HepG2 (cell line): Measurements from ENCODE around the gene CCL22. TPM values are rescaled to one million over a fixed set of nuclear protein-coding genes. Genes with fewer than 3 reads are reported as not detected.

Experiments
- BHLHE40 ChIP-seq: IDR thresholded peaks from 2 replicates; pipeline ENCODE4 v1.6.1; 2011; ENCODE audit warnings: low read length, improper control_type of control experiment
- BRCA1 ChIP-seq: sonication (generic); formaldehyde crosslinking; IDR thresholded peaks from 2 replicates; pipeline ENCODE4 v1.4.0; 2020; ENCODE audit warnings: missing genetic modification reagents
- CBX5 ChIP-seq: sonication (generic); formaldehyde crosslinking; IDR thresholded peaks from 2 replicates; pipeline ENCODE4 v1.4.0; 2020; ENCODE audit warnings: missing genetic modification reagents, borderline replicate concordance
- CCAR2 ChIP-seq: fragments of 200-400 bp; formaldehyde crosslinking; optimal IDR thresholded peaks from 2 replicates; pipeline ENCODE3; 2018; ENCODE audit warnings: low read depth, mild to moderate bottlenecking, low read length, moderate library complexity
- GMEB2 ChIP-seq: IDR thresholded peaks from 2 replicates; pipeline ENCODE4 v1.6.1; 2016; ENCODE audit warnings: missing biosample characterization, missing genetic modification reagents, low read depth
- GPN1 ChIP-seq: sonication (generic); formaldehyde crosslinking; IDR thresholded peaks from 2 replicates; pipeline ENCODE4 v1.5.1; 2020; ENCODE audit warnings: missing genetic modification reagents, borderline replicate concordance
- MTF2 ChIP-seq: sonication (generic); formaldehyde crosslinking; IDR thresholded peaks from 2 replicates; pipeline ENCODE4 v1.5.0; 2020; ENCODE audit warnings: missing genetic modification reagents, borderline replicate concordance
- PTBP1 ChIP-seq: fragments of 200-400 bp; formaldehyde crosslinking; IDR thresholded peaks from 2 replicates; pipeline ENCODE4 v1.6.1; 2018; ENCODE audit warnings: low read length, low read depth; ENCODE audit not compliant: poor library complexity, severe bottlenecking
- UBTF ChIP-seq: sonication (generic); formaldehyde crosslinking; IDR thresholded peaks from 2 replicates; pipeline ENCODE4 v1.4.0; 2020; ENCODE audit warnings: mild to moderate bottlenecking, missing genetic modification reagents
- ZBTB3 ChIP-seq: sonication (generic); formaldehyde crosslinking; IDR thresholded peaks from 2 replicates; pipeline ENCODE4 v1.4.0; 2020; ENCODE audit warnings: low read depth, mild to moderate bottlenecking, moderate library complexity, missing genetic modification reagents, borderline replicate concordance
- ZBTB4 ChIP-seq: sonication (generic); formaldehyde crosslinking; IDR thresholded peaks from 2 replicates; pipeline ENCODE4 v1.4.0; 2020; ENCODE audit warnings: missing genetic modification reagents, mild to moderate bottlenecking, borderline replicate concordance
- ZMAT3 ChIP-seq: sonication (generic); formaldehyde crosslinking; conservative IDR thresholded peaks from 2 replicates; pipeline ENCODE4 v1.7.0; 2021; ENCODE audit warnings: missing genetic modification reagents
- ZNF12 ChIP-seq: sonication (generic); formaldehyde crosslinking; IDR thresholded peaks from 2 replicates; pipeline ENCODE4 v1.5.0; 2020; ENCODE audit warnings: missing genetic modification reagents
- ZNF20 ChIP-seq: sonication (generic); formaldehyde crosslinking; IDR thresholded peaks from 2 replicates; pipeline ENCODE4 v1.4.0; 2020; ENCODE audit warnings: mild to moderate bottlenecking, moderate library complexity, missing genetic modification reagents
- ZNF512 ChIP-seq: sonication (generic); formaldehyde crosslinking; IDR thresholded peaks from 2 replicates; pipeline ENCODE4 v1.4.0; 2020; ENCODE audit warnings: mild to moderate bottlenecking, missing genetic modification reagents
- ZNF746 ChIP-seq: sonication (generic); formaldehyde crosslinking; IDR thresholded peaks from 2 replicates; pipeline ENCODE4 v1.8.0; 2022; ENCODE audit warnings: mild to moderate bottlenecking, missing genetic modification reagents
- polyA plus RNA-seq, 8 experiments: library from polyadenylated mRNA; depleted of rRNA in 3 of 8; stranded (reverse) in 7 of 8; unstranded in 1 of 8; fragments of >200 nt; fragmentation: Illumina TruSeq in 4 of 8; extraction: Trizol in 4 of 8; gene quantifications; 2 replicates each; pipeline versions ENCODE4 v1.2.1 to v1.2.3, GENCODE V29; 2011 to 2016; ENCODE audit warnings: low read depth in 4 of 8, missing spikeins in 1 of 8, mixed read lengths in 1 of 8; ENCODE audit not compliant: insufficient read depth in 1 of 8
- total RNA-seq, 5 experiments: library from RNA; depleted of rRNA; stranded (reverse); fragments of >200 nt; fragmentation: Illumina TruSeq; extraction: Trizol; gene quantifications; 2 replicates each; pipeline ENCODE4 v1.2.3, GENCODE V29; 2016; ENCODE audit warnings: low read depth in 1 of 5

The CCL22 gene
- total and polyA plus RNA-seq, 2 of the 13 experiments (the other 11 are each of a cell fraction or from before 2014, with no cell fraction given) = not detected

- TF ChIP-seq ZBTB4 (0 out of 2 replicates have a peak, but pooled peaks have one; percentile 21), ZNF746 (CRISPR knock-in tag) (no peak), ZNF512 (no peak), PTBP1 (no peak), CBX5 (CRISPR knock-in tag) (peak; percentile 28; the same call in 1 of the 2 replicates), ZNF12 (CRISPR knock-in tag) (no peak), GMEB2 (CRISPR knock-in tag) (no peak), MTF2 (CRISPR knock-in tag) (peak; percentile 43; the same call in 1 of the 2 replicates), ZMAT3 (CRISPR knock-in tag) (peak; percentile 9; the same call in 1 of the 2 replicates), ZBTB3 (CRISPR knock-in tag) (no peak), CCAR2 (no peak), UBTF (CRISPR knock-in tag) (peak; percentile 73; the same call in 1 of the 2 replicates), GPN1 (CRISPR knock-in tag) (no peak), ZNF20 (no peak), BRCA1 (CRISPR knock-in tag) (no peak), BHLHE40 (no peak)
These were observed 13.2 kb downstream of the CCL22 start (continued) for GRCh38 chr16:57371494-57372371.
